Measurements from ENCODE around the gene SETBP1.

DNA sequence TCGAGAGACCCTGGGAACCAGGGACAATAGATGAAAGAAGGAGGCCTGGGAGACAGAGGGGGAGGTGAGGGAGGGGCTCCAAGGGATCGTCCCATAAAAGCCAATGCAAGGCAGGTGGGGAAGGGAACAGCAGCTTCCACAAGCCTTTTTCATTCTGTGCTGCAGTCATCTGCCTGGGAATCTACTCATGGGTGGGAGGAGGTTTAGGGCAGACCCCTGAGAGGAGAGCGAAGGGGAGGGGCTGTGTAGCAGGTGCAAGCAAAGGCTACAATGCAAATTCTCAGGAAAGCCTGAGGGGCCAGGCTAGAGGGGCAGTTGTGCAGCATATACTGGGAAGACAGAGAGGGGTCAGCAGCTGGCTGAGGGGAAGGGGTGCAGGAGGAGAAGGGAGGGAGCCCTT is 135.4 kb downstream of the SETBP1 start:
- TF ChIP-seq CTCF (IDR thresholded peaks at IDR 0.05) (no peak), EP300 (IDR thresholded peaks at IDR 0.05) (no peak)
